HG02571 (cell line): Measurements from ENCODE around the gene HBEGF.
"Not testable (repeated sequence)": the region's sequence is repeated elsewhere in the genome, so short reads cannot be mapped to it uniquely, and the experiment has no call there.

ENCODE experiments used
- ATAC-seq: cut with Tn5 transposase; IDR thresholded peaks from one replicate; pipeline ENCODE4 v1.9.1; 2021; ENCODE audit warnings: mild to moderate bottlenecking, moderate library complexity; ENCODE audit not compliant: unreplicated experiment

Gene HBEGF

DNA sequence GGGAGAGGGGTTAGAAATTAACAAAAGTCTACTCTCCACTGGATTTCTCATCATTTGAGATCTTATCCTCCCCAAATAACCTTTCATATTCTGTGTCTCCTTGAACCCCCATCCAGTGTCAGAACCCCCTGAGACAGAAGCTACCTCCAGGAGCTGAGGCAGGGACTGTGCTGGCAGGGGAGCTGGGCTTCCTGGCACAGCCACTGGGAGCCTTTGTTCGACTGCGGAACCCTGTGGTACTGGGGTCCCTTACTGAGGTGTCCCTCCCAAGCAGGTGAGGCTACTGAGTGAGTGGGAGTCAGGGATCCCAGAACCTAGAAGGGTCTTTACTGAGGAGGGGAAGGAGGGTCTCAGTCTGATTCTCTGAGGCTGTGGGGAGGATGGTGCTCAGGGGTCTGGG lies 15.5 kb upstream of the HBEGF start:
- ATAC-seq = no peak

GRCh38 chr5:140360681-140361479 lies 14.5 kb upstream of the HBEGF start:
- no peak for ATAC-seq

- no peak for ATAC-seq
Observed at GRCh38 chr5:140360101-140360500, 13.7 kb upstream of the HBEGF start, which contains the start of gene SLC4A9. Gene SLC4A9, plus strand, starts transcription at chr5:140360194. Its CDS starts 43 bp downstream, at chr5:140360237.

- no peak for ATAC-seq
Observed at GRCh38 chr5:140358738-140359310, 12.4 kb upstream of the HBEGF start.

GRCh38 chr5:140357726-140358093 lies 11.3 kb upstream of the HBEGF start:
- peak; percentile 92 for ATAC-seq

GRCh38 chr5:140356853-140357725 lies 10.7 kb upstream of the HBEGF start:
- no peak for ATAC-seq

DNA sequence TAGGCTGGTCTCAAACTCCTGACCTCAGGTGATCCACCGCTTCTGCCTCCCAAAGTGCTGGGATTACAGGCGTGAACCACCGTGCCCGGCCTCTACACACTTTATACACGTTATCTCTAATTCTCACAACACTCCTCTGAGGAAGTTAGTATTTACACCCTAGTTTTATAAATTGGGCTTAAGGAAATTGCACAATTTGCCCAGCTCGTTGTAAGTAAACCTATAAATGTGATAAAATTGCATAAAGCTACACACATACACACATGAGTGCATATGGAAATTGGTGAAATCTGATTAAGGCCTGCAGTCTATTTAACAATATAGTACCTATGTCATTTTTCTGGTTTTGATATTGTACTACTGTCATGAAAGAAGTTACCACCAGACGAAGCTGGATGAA lies 9.1 kb upstream of the HBEGF start:
- no peak for ATAC-seq

GRCh38 chr5:140351609-140352334 lies 5.4 kb upstream of the HBEGF start:
- ATAC-seq = peak; percentile 73

DNA sequence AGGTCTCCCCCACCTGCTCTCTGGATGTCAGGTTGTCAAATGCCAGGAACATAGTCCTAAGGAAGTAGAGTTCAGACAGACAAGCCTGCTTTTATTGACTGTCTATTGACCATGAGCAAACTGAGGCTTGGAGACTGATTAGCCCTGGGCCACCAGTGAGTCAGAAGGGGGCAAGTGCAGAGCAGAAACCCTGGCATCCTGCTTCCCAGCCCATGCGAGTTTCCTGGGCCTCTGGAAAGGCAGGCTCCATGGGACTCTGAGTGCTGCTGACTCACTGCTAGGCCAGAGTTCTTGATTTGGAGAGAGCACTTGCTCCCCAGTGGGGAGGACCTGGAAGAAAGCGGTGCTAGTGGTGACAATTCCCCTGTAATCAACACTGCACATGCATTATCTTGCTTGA lies 2.8 kb upstream of the HBEGF start:
- no peak for ATAC-seq

DNA sequence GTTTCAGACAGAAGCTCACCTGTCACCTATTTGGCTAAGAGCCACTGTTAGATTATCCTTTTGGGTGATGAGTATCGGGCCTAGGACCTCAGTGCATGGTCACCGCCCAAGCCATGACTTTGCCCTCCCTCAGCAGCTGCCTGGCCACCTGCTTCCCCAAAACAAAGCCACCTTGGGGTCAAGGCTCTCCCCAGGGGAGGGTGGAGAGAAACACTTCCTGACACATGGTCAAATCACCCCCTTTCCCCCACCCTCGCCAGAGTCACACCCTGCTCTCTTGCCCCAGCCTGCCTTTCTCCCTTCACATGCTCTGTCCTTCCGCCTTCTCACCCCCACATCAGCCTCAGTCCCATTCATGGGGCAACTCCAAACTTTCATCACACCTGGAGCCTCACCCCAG lies 1.7 kb upstream of the HBEGF start:
- ATAC-seq = no peak

DNA sequence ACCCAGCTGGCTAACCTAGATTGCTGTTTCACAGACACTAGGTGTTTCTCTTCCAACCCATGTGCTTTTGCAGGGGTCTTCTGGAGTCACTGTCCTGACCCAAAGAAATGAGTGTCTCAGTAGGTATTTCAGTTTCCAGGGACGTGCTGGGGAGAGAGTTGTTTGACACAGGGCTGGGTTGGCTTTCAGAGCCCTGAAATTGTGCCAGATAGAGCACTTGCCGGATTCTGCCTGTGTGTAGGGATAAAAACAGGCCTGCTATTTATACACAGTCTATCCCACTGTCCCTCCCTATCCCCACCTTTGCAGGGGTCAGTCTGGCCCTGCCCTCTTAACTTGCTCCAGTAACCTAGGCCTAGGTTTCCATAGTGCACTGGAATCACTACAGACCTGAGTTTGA lies 957 bp upstream of the HBEGF start:
- no peak for ATAC-seq

DNA sequence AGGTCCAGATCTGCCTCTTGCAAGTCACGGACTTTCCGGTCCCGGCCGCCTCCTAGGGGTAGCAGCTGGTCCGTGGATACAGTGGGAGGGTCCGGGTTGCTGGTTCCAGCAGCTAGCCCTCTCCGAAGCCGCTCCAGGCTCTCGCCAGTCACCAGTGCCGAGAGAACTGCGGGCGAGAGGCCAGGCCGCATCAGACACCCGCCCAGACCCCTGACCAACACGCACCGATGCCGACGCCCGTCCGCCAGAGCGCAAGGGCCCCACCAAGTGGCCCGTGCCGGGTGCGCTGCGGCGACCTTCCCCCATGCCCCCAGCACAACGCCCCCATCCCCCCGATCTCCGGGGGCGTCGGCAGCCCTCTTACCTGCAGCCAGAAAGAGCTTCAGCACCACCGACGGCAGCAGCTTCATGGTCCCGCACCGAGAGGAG lies 470 bp downstream of the HBEGF start:
- no peak for ATAC-seq

DNA sequence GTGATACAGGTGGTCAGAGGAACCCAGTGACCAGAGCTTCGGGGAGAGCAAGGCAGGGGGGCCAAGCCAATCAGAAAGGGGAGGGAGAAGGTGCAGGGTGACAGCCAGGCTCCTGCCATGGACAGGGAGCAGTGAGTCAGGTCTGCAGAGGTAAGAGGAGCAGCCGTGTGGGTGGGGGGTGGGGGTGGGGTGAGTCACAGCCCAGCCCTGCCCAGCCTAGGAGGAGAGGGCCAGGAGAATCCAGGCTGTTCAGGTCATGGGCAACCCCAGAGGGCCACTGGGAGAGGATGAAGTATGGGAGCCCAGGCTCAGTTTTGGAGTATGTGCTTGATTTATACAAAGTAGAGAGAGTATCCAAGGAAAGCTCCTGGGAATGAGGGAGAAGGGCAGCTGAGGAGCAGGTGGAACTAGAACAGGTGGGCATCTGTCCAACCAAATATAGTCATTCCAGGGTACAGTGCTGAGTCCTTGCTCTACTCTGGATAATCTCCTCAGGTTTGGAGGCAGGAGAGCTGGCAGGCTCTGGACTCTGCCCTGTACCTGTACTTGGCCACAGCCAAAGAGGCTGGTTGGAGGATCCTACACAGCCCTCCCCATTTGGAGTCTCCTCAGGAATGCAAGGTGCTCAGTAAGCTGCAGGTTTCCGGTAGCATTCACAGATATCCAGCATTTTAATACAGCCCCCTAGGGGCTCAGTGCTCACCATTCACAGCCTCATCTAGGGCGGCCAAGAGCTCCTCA lies 1.6 kb downstream of the HBEGF start:
- no peak for ATAC-seq

DNA sequence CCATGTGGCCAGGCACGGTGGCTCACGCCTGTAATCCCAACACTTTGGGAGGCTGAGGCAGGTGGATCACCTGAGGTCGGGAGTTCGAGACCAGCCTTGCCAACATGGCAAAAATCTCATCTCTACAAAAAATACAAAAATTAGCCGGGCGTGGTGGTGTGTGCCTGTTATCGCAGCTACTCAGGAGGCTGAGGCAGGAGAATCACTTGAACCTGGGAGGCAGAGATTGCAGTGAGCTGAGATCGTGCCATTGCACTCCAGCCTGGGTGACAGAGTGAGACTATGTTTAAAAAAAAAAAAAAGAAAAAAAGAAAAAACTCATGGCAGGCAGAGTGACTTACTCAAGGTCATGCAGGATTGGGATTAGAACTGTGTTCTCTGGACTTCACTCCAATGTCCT lies 2.6 kb downstream of the HBEGF start:
- ATAC-seq = not testable (repeated sequence)

DNA sequence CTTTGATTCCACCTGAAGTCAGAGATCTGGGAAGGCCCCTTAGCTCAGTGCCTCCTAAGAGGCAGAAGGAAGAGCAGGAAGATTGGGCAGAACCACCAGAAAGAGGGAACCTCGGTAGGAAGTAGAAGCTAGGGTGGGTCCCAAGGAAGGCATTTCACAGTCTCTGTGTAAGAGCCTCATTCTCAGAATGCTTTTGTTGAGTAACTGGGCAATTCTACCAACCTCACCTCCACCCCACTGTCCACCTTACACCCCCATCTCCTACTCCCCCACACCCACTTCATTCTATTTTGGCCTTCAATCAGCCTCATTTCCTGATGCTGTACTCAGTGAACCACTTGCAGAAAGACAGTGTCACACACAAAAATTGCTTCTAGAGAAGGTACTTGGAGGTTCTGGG lies 3.5 kb downstream of the HBEGF start:
- ATAC-seq = no peak

GRCh38 chr5:140342287-140342686 lies 4.1 kb downstream of the HBEGF start:
- no peak for ATAC-seq

GRCh38 chr5:140341591-140341990 lies 4.8 kb downstream of the HBEGF start:
- ATAC-seq = no peak

DNA sequence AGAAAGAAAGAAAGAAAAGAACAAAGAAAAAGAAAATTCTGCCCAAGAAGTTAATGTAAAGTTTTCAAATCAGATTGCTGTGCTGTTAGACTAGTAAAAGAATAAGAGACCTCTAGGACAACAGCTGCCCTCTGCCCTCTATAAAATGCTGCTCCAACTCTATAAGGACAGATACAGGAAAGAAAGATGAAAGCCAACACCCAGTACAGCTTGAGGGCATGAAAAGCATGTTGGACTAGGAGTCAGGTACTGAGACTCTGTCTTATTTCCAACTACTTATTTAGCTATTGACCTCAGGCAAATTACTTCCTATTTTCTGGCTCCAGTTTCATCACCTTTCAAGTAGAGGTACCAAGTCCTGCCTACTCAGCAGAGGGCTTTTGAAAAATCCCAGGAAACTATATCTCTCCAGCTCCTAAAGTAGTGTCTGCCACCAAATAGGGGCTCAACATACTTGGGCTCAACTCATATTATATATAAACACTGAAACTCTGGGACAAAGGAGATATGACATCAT lies 5.7 kb downstream of the HBEGF start:
- ATAC-seq = no peak

- no peak for ATAC-seq
Observed at GRCh38 chr5:140339636-140340035, 6.8 kb downstream of the HBEGF start.

GRCh38 chr5:140338908-140339307 lies 7.5 kb downstream of the HBEGF start:
- no peak for ATAC-seq
